IMR-90 (cell line): Measurements from ENCODE around the gene ZNF300. TPM values are rescaled to one million over a fixed set of nuclear protein-coding genes. Genes with fewer than 3 reads are reported as not detected.

Source experiments
- ATAC-seq: fragments of 200-7000 bp; cut with Tn5 transposase; 2 replicates; pipeline ENCODE4 v1.9.1; 2020; ENCODE audit warnings: low read depth, mild to moderate bottlenecking, moderate library complexity
- BruUV-seq: library from RNA; stranded (reverse); fragments of 400-500 nt; replicated peaks from 2 replicates; lab custom pipeline; 2021; lab: Mats Ljungman, UMichigan
- CTCF ChIA-PET: fragments of 300-600 bp; formaldehyde crosslinking; extraction: SDS; loops from one replicate; lab custom pipeline; 2021; ENCODE audit warnings: antibody characterized with exemption; lab: Yijun Ruan, JAX
- POLR2A ChIA-PET: fragments of 300-600 bp; sonication (Branson Sonifier 250); formaldehyde crosslinking; loops from one replicate; lab custom pipeline; 2022; ENCODE audit warnings: antibody characterized with exemption; ENCODE audit not compliant: unreplicated experiment; lab: Charles Lee
- DNase-seq: peaks from one replicate; pipeline ENCODE4 v3.0.0; 2013
- H2AFZ ChIP-seq: replicated peaks from 2 replicates; pipeline ENCODE3; 2013; ENCODE audit warnings: low read length, mild to moderate bottlenecking; ENCODE audit not compliant: poor library complexity
- H2AK5ac ChIP-seq: 2 replicates; pipeline ENCODE4 v1.6.1; 2013; ENCODE audit warnings: low read depth, low read length, inconsistent platforms
- H2AK9ac ChIP-seq: replicated peaks from 2 replicates; pipeline ENCODE3; 2013; ENCODE audit warnings: mild to moderate bottlenecking, low read depth, low read length, moderate library complexity; ENCODE audit not compliant: poor library complexity
- H2BK120ac ChIP-seq: 2 replicates; pipeline ENCODE4 v1.6.1; 2013; ENCODE audit warnings: low read depth, low read length, inconsistent platforms
- H2BK15ac ChIP-seq: 3 replicates; pipeline ENCODE4 v1.6.1; 2013; ENCODE audit warnings: low read depth, low read length, inconsistent platforms
- H2BK20ac ChIP-seq: 2 replicates; pipeline ENCODE4 v1.6.1; 2013; ENCODE audit warnings: low read depth, mild to moderate bottlenecking, inconsistent platforms, low read length, moderate library complexity
- H2BK5ac ChIP-seq: 2 replicates; pipeline ENCODE4 v1.6.1; 2013; ENCODE audit warnings: mild to moderate bottlenecking, low read depth, low read length, inconsistent platforms; ENCODE audit not compliant: poor library complexity, severe bottlenecking
- H3K14ac ChIP-seq: replicated peaks from 2 replicates; pipeline ENCODE4 v1.6.1; 2013; ENCODE audit warnings: low read depth, low read length, inconsistent platforms
- H3K18ac ChIP-seq: 2 replicates; pipeline ENCODE4 v1.6.1; 2013; ENCODE audit warnings: low read depth, low read length, control low read depth
- H3K23ac ChIP-seq: 2 replicates; pipeline ENCODE4 v1.6.1; 2013; ENCODE audit warnings: low read depth, low read length, inconsistent platforms
- H3K27ac ChIP-seq: 2 replicates; pipeline ENCODE4 v1.5.1; 2013; ENCODE audit warnings: mild to moderate bottlenecking, control low read depth, low read length; ENCODE audit not compliant: insufficient read depth
- H3K27me3 ChIP-seq: 2 replicates; pipeline ENCODE4 v1.6.1; 2013; ENCODE audit warnings: low read length; ENCODE audit not compliant: control insufficient read depth, insufficient read depth
- H3K36me3 ChIP-seq: 2 replicates; pipeline ENCODE4 v1.6.1; 2013; ENCODE audit warnings: low read length, mixed read lengths; ENCODE audit not compliant: control insufficient read depth, insufficient read depth
- H3K4ac ChIP-seq: 2 replicates; pipeline ENCODE4 v1.6.1; 2013; ENCODE audit warnings: low read depth, low read length, inconsistent platforms
- H3K4me1 ChIP-seq: 2 replicates; pipeline ENCODE4 v1.6.1; 2013; ENCODE audit warnings: low read length, mixed read lengths; ENCODE audit not compliant: control insufficient read depth, insufficient read depth
- H3K4me2 ChIP-seq: 2 replicates; pipeline ENCODE4 v1.6.1; 2013; ENCODE audit warnings: low read depth, mild to moderate bottlenecking, control low read depth, low read length, moderate library complexity
- H3K4me3 ChIP-seq: 2 replicates; pipeline ENCODE4 v1.5.1; 2013; ENCODE audit warnings: low read depth, mild to moderate bottlenecking, control low read depth, low read length, moderate library complexity; ENCODE audit not compliant: insufficient read depth
- H3K56ac ChIP-seq: 2 replicates; pipeline ENCODE4 v1.6.1; 2013; ENCODE audit warnings: low read length, inconsistent platforms; ENCODE audit not compliant: insufficient read depth; ENCODE audit errors: extremely low read depth
- H3K79me1 ChIP-seq, 2 experiments: 2 replicates each; pipeline ENCODE4 v1.6.1; 2013; ENCODE audit warnings: low read length in 2 of 2, inconsistent platforms in 1 of 2, low read depth in 1 of 2
- H3K9ac ChIP-seq: 2 replicates; pipeline ENCODE4 v1.6.1; 2013; ENCODE audit warnings: low read depth, low read length, control low read depth
- H3K9me1 ChIP-seq: 2 replicates; pipeline ENCODE4 v1.6.1; 2013; ENCODE audit warnings: low read length, inconsistent platforms; ENCODE audit not compliant: insufficient read depth
- H3K9me3 ChIP-seq: 2 replicates; pipeline ENCODE4 v1.6.1; 2013; ENCODE audit warnings: low read length; ENCODE audit not compliant: control insufficient read depth, insufficient read depth
- H4K20me1 ChIP-seq: 2 replicates; pipeline ENCODE4 v1.6.1; 2013; ENCODE audit warnings: low read length, inconsistent platforms; ENCODE audit not compliant: insufficient read depth
- H4K5ac ChIP-seq: 2 replicates; pipeline ENCODE4 v1.6.1; 2013; ENCODE audit warnings: mild to moderate bottlenecking, low read depth, low read length, control low read depth
- H4K8ac ChIP-seq, 2 experiments: 2 replicates each; pipeline ENCODE4 v1.6.1; 2013; ENCODE audit warnings: low read depth in 2 of 2, low read length in 2 of 2, control low read depth in 1 of 2, inconsistent platforms in 1 of 2
- H4K91ac ChIP-seq: 2 replicates; pipeline ENCODE4 v1.6.1; 2013; ENCODE audit warnings: low read depth, low read length, inconsistent platforms; ENCODE audit not compliant: insufficient read depth
- BHLHE40 ChIP-seq: fragments of 150-350 bp; IDR thresholded peaks from 2 replicates; pipeline ENCODE4 v1.6.1; 2016; ENCODE audit warnings: mild to moderate bottlenecking, low read depth, low read length
- CEBPB ChIP-seq: IDR thresholded peaks from 2 replicates; pipeline ENCODE4 v1.6.1; 2012; ENCODE audit warnings: low read depth, low read length, improper control_type of control experiment
- CHD1 ChIP-seq: IDR thresholded peaks from 2 replicates; pipeline ENCODE4 v1.6.1; 2012; ENCODE audit warnings: low read depth, low read length, improper control_type of control experiment
- FOS ChIP-seq: fragments of 150-350 bp; IDR thresholded peaks from 2 replicates; pipeline ENCODE4 v1.6.1; 2016; ENCODE audit warnings: low read depth, low read length
- MAFK ChIP-seq: IDR thresholded peaks from 2 replicates; pipeline ENCODE4 v1.6.1; 2012; ENCODE audit warnings: low read depth, low read length, improper control_type of control experiment
- MAZ ChIP-seq: IDR thresholded peaks from 2 replicates; pipeline ENCODE4 v1.6.1; 2012; ENCODE audit warnings: low read depth, mild to moderate bottlenecking, low read length, improper control_type of control experiment, moderate library complexity, borderline replicate concordance
- MXI1 ChIP-seq: IDR thresholded peaks from 2 replicates; pipeline ENCODE4 v1.6.1; 2012; ENCODE audit warnings: low read depth, mild to moderate bottlenecking, low read length, moderate library complexity, borderline replicate concordance
- NFE2L2 ChIP-seq: fragments of 150-350 bp; IDR thresholded peaks from 2 replicates; pipeline ENCODE4 v1.6.1; 2016; ENCODE audit warnings: low read depth, mild to moderate bottlenecking, low read length
- POLR2A ChIP-seq: IDR thresholded peaks from 2 replicates; pipeline ENCODE4 v1.6.1; 2012; ENCODE audit warnings: mild to moderate bottlenecking, low read depth, low read length
- RAD21 ChIP-seq: IDR thresholded peaks from 2 replicates; pipeline ENCODE4 v1.6.1; 2012; ENCODE audit warnings: low read length, improper control_type of control experiment
- RCOR1 ChIP-seq: IDR thresholded peaks from 2 replicates; pipeline ENCODE4 v1.6.1; 2012; ENCODE audit warnings: mild to moderate bottlenecking, low read length, improper control_type of control experiment; ENCODE audit not compliant: insufficient replicate concordance
- RFX5 ChIP-seq: IDR thresholded peaks from 2 replicates; pipeline ENCODE4 v1.8.0; 2012; ENCODE audit warnings: low read depth, mild to moderate bottlenecking, low read length, moderate library complexity
- SMC3 ChIP-seq: fragments of 150-350 bp; IDR thresholded peaks from 2 replicates; pipeline ENCODE4 v1.6.1; 2016; ENCODE audit warnings: low read depth, mild to moderate bottlenecking, antibody characterized with exemption, low read length, moderate library complexity
- WGBS, 2 experiments: methylation state at CpG; one replicate each; pipeline versions ENCODE4 v1.1.5 to v1.1.7; 2013; ENCODE audit warnings: missing lambda C conversion rate in 2 of 2; ENCODE audit not compliant: insufficient read length in 1 of 2; ENCODE audit errors: extremely low coverage in 2 of 2; 5-methylcytosine and 5-hydroxymethylcytosine counted together
- dilution Hi-C: fragments of 300-500 bp; cut with HindIII; formaldehyde crosslinking; loops from one replicate; pipeline ENCODE4 v1.14.3; 2018; ENCODE audit warnings: low sequenced_read_pairs; ENCODE audit not compliant: unreplicated experiment
- in situ Hi-C: fragments of 300-500 bp; cut with MboI; formaldehyde crosslinking; loops from 3 replicates; pipeline ENCODE4 v1.14.3; 2019; ENCODE audit warnings: low sequenced_read_pairs, inconsistent platforms, mixed read lengths
- intact Hi-C: fragments of 100-400 bp; cut with micrococcal nuclease; formaldehyde crosslinking; loops from 2 replicates; pipeline ENCODE4 v1.10.0; 2022
- polyA plus RNA-seq, 3 experiments: library from polyadenylated mRNA; depleted of rRNA; stranded (reverse); fragments of >200 nt; gene quantifications; 2 replicates each; pipeline ENCODE4 v1.2.3, GENCODE V29; 2012; ENCODE audit warnings: low replicate concordance in 1 of 3
- total RNA-seq: library from RNA; depleted of rRNA; stranded (reverse); fragments of >200 nt; gene quantifications from 2 replicates; pipeline ENCODE4 v1.2.3, GENCODE V29; 2012
- TF ChIP-seq, protein P1 (sequence below): conservative IDR thresholded peaks from 2 replicates; pipeline ENCODE4 v1.5.1; 2012; ENCODE audit warnings: mild to moderate bottlenecking, low read depth, low read length, improper control_type of control experiment
- TF ChIP-seq, protein P2 (sequence below): fragments of 150-350 bp; IDR thresholded peaks from 2 replicates; pipeline ENCODE4 v1.6.1; 2017; ENCODE audit warnings: mild to moderate bottlenecking, antibody characterized with exemption, low read length, low read depth

ZNF300 gene
- total and polyA plus RNA-seq, 2 of the 4 experiments (the other 2 are of a cell fraction), result 5.2 to 6.1 TPM

DNA sequence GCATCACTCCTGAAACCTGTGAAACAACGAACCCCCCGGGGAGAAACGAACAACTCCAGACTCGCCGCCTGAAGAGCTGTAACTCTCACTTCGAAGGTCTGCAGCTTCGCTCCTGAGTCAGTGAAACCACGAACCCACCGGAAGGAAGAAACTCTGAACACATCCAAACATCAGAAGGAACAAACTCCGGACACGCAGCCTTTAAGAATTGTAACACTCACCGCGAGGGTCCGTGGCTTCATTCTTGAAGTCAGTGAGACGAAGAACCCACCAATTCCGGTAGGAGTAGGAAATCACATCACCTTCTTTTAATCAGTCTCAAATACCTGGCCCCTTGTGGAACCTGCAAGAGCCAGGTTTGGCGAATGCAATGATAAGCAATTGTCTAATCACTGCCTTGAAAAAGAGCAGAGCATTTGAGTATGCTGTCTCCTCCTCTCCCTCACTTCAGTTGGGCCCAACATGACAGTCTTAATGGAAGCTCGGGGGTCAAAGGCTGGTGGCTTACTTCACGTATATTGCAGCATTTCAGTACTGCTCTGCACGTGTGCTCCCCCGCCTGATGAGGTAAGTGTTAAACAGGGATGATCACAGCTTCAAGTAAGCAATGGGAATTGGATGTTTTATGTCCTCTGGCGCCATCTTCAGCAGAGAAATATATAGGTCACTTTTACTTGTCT, 58.0 kb downstream of the ZNF300 start:
- H3K56ac ChIP-seq, result no peak overlapping the region
- H3K23ac ChIP-seq, result no peak overlapping the region
- TF ChIP-seq, protein P1, sequence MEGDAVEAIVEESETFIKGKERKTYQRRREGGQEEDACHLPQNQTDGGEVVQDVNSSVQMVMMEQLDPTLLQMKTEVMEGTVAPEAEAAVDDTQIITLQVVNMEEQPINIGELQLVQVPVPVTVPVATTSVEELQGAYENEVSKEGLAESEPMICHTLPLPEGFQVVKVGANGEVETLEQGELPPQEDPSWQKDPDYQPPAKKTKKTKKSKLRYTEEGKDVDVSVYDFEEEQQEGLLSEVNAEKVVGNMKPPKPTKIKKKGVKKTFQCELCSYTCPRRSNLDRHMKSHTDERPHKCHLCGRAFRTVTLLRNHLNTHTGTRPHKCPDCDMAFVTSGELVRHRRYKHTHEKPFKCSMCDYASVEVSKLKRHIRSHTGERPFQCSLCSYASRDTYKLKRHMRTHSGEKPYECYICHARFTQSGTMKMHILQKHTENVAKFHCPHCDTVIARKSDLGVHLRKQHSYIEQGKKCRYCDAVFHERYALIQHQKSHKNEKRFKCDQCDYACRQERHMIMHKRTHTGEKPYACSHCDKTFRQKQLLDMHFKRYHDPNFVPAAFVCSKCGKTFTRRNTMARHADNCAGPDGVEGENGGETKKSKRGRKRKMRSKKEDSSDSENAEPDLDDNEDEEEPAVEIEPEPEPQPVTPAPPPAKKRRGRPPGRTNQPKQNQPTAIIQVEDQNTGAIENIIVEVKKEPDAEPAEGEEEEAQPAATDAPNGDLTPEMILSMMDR, result peak; percentile 83
- TF ChIP-seq FOS (no peak), SMC3 (peak; percentile 70), CHD1 (no peak), BHLHE40 (peak; percentile 100), MAFK (no peak), CEBPB (peak; percentile 84), RFX5 (no peak), RCOR1 (no peak), MAZ (peak; percentile 47; the same call in 1 of the 2 replicates), MXI1 (peak; percentile 65; the same call in 1 of the 2 replicates), RAD21 (peak; percentile 84), POLR2A (0 out of 2 replicates have a peak, but pooled peaks have one; percentile 26), NFE2L2 (no peak)
- TF ChIP-seq, protein P2, sequence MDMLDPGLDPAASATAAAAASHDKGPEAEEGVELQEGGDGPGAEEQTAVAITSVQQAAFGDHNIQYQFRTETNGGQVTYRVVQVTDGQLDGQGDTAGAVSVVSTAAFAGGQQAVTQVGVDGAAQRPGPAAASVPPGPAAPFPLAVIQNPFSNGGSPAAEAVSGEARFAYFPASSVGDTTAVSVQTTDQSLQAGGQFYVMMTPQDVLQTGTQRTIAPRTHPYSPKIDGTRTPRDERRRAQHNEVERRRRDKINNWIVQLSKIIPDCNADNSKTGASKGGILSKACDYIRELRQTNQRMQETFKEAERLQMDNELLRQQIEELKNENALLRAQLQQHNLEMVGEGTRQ, result peak; percentile 63; the same call in 1 of the 2 replicates
- H2BK120ac ChIP-seq, result no peak overlapping the region
- H4K20me1 ChIP-seq, result no peaks in the 10 kb centered on the region
- no peak overlapping the region for H3K14ac ChIP-seq
- H2AK9ac ChIP-seq, result peak overlapping the region; percentile 57
- DNase-seq, result peak; percentile 88
- no peak overlapping the region for H4K91ac ChIP-seq
- H3K9me3 ChIP-seq, result no peaks in the 10 kb centered on the region
- H3K18ac ChIP-seq, result no peak overlapping the region
- H3K4me2 ChIP-seq, result no peak overlapping the region; the same call in 1 of the 2 replicates
- BruUV-seq, result no TSS peak
- H2BK15ac ChIP-seq, result no peak overlapping the region
- in situ Hi-C loops, result loop anchor here (5.0 to 10.0 kb wide), 2 partner anchors 284 to 382 kb away; no protein-coding TSS in a partner anchor
- no peak overlapping the region for H2BK20ac ChIP-seq
- H3K27ac ChIP-seq, result no peak overlapping the region
- CTCF ChIA-PET, result interaction anchor here (0.6 to 2.5 kb wide), 3 partner anchors 39 to 51 kb away, joined by 3 to 26 read pairs (median 4); no protein-coding TSS in a partner anchor
- no peak overlapping the region for H3K4ac ChIP-seq
- H2BK5ac ChIP-seq, result no peak overlapping the region
- no peak overlapping the region for H2AK5ac ChIP-seq
- no peaks in the 10 kb centered on the region for H3K4me1 ChIP-seq
- H4K8ac ChIP-seq, result no peak overlapping the region
- 80% methylated on average over 4 of the region's 22 CpGs; no CpG with 5 or more reads in 1 of the 2 experiments for WGBS, 2 experiments
- H3K4me3 ChIP-seq, result no peak overlapping the region
- no peaks in the 10 kb centered on the region for H3K36me3 ChIP-seq
- intact Hi-C loops, result loop anchor here (1.0 to 5.0 kb wide), 6 partner anchors 45 to 388 kb away; no protein-coding TSS in a partner anchor
- H3K9me1 ChIP-seq, result no peaks in the 10 kb centered on the region
- H2AFZ ChIP-seq, result peak overlapping the region; percentile 66
- peaks cover 12% of the 10 kb centered on the region for H3K27me3 ChIP-seq
- H3K9ac ChIP-seq, result no peak overlapping the region
- H4K5ac ChIP-seq, result no peak overlapping the region
- POLR2A ChIA-PET, result interaction anchor here (0.6 kb wide), 1 partner anchor 146 kb away, joined by 3 read pairs; the partner anchor contains the start of gene RBM22
- dilution Hi-C loops, result no loop called here
- peak; percentile 97 for ATAC-seq
- H3K79me1 ChIP-seq, result no peaks in the 10 kb centered on the region
